DND-41 (cell line): ENCODE results near the gene ADAM15.

Source experiments
- ATAC-seq: fragments of 200-7000 bp; cut with Tn5 transposase; 3 replicates; pipeline ENCODE4 v1.9.1; 2021; ENCODE audit warnings: low read depth; ENCODE audit not compliant: insufficient read depth
- DNase-seq: peaks from one replicate; pipeline ENCODE4 v3.0.0-alpha.2; 2020
- H2AFZ ChIP-seq: 2 replicates; pipeline ENCODE4 v1.6.0; 2012; ENCODE audit warnings: low read depth, low read length
- H3K27ac ChIP-seq: 2 replicates; pipeline ENCODE4 v1.5.1; 2012; ENCODE audit warnings: low read length, inconsistent platforms
- H3K27me3 ChIP-seq: fragments of 200-600 bp; sonication (generic); 2 replicates; pipeline ENCODE4 v1.6.0; 2012; ENCODE audit warnings: low read length, mild to moderate bottlenecking, inconsistent platforms; ENCODE audit not compliant: insufficient read depth, poor library complexity
- H3K36me3 ChIP-seq: 2 replicates; pipeline ENCODE4 v1.5.1; 2012; ENCODE audit warnings: low read length, inconsistent platforms; ENCODE audit not compliant: insufficient read depth
- H3K4me1 ChIP-seq: 2 replicates; pipeline ENCODE4 v1.5.1; 2012; ENCODE audit warnings: mild to moderate bottlenecking, low read length; ENCODE audit not compliant: insufficient read depth
- H3K4me2 ChIP-seq: 2 replicates; pipeline ENCODE4 v1.6.0; 2012; ENCODE audit warnings: mild to moderate bottlenecking, moderate library complexity, low read length, inconsistent platforms; ENCODE audit not compliant: insufficient read depth
- H3K4me3 ChIP-seq, 2 experiments: fragments of 200-600 bp in 1 of 2; shearing (Covaris generic) in 1 of 2; 2 replicates each; pipeline ENCODE4 v1.5.1; 2012 to 2016; ENCODE audit warnings: inconsistent platforms in 2 of 2, low read length in 2 of 2, mild to moderate bottlenecking in 2 of 2, low read depth in 1 of 2, moderate library complexity in 1 of 2
- H3K79me2 ChIP-seq: 2 replicates; pipeline ENCODE4 v1.6.0; 2012; ENCODE audit warnings: low read length, inconsistent platforms; ENCODE audit not compliant: insufficient read depth
- H3K9ac ChIP-seq: 2 replicates; pipeline ENCODE4 v1.6.0; 2012; ENCODE audit warnings: low read depth, mild to moderate bottlenecking, inconsistent platforms, low read length, moderate library complexity
- H3K9me3 ChIP-seq: 2 replicates; pipeline ENCODE4 v1.5.1; 2012; ENCODE audit warnings: low read length, moderate library complexity, mild to moderate bottlenecking, inconsistent platforms; ENCODE audit not compliant: insufficient read depth, severe bottlenecking
- H4K20me1 ChIP-seq: 2 replicates; pipeline ENCODE4 v1.6.0; 2012; ENCODE audit warnings: low read length; ENCODE audit not compliant: insufficient read depth
- CTCF ChIP-seq: IDR thresholded peaks from 2 replicates; pipeline ENCODE4 v1.5.1; 2012; ENCODE audit warnings: borderline replicate concordance, low read length, moderate library complexity, mild to moderate bottlenecking; ENCODE audit not compliant: poor library complexity, severe bottlenecking; ENCODE audit errors: extremely low read depth
- EZH2 ChIP-seq: IDR thresholded peaks from 3 replicates; pipeline ENCODE4 v1.6.1; 2012; ENCODE audit warnings: borderline replicate concordance, low read depth, mild to moderate bottlenecking, moderate library complexity, low read length, inconsistent platforms; ENCODE audit not compliant: severe bottlenecking

ADAM15 gene

GRCh38 chr1:155030899-155031298 lies 20.2 kb upstream of the ADAM15 start:
- Histone ChIP-seq H4K20me1 (peaks cover 7% of the 10 kb centered on the region; the same call in 1 of the 2 replicates), H3K9me3 (no peaks in the 10 kb centered on the region), H3K79me2 (no peaks in the 10 kb centered on the region), H3K4me2 (no peak overlapping the region), H3K36me3 (no peaks in the 10 kb centered on the region), H3K4me1 (no peaks in the 10 kb centered on the region), H3K4me3 (no peak overlapping the region), H3K27ac (no peak overlapping the region), H3K27me3 (peaks cover 25% of the 10 kb centered on the region), H2AFZ (no peak overlapping the region), H3K9ac (no peak overlapping the region)
- DNase-seq, result no peak
- no peak for ATAC-seq
- TF ChIP-seq CTCF (no peak), EZH2 (no peak)

- Histone ChIP-seq H4K20me1 (peaks cover 12% of the 10 kb centered on the region; the same call in 1 of the 2 replicates), H3K9me3 (no peaks in the 10 kb centered on the region), H3K79me2 (no peaks in the 10 kb centered on the region), H3K4me3 (no peak overlapping the region), H3K36me3 (no peaks in the 10 kb centered on the region), H3K4me2 (no peak overlapping the region), H3K9ac (no peak overlapping the region), H2AFZ (no peak overlapping the region), H3K4me1 (no peaks in the 10 kb centered on the region), H3K27me3 (peaks cover 28% of the 10 kb centered on the region), H3K27ac (no peak overlapping the region)
- DNase-seq, result no peak
- TF ChIP-seq EZH2 (no peak), CTCF (no peak)
- ATAC-seq, result no peak
These were observed 18.2 kb upstream of the ADAM15 start for GRCh38 chr1:155032886-155033285.

GRCh38 chr1:155033524-155033923 lies 17.6 kb upstream of the ADAM15 start, which contains the start of the genes DCST1 and DCST2:
TSS of gene DCST1 (plus strand) at chr1:155033824. CDS start at chr1:155034037, 213 bp downstream.
TSS of gene DCST2 (minus strand) at chr1:155033781. CDS start at chr1:155033701, 80 bp downstream.
- DNase-seq (no peak), ATAC-seq (no peak)
- Histone ChIP-seq H3K9me3 (no peaks in the 10 kb centered on the region), H2AFZ (no peak within 1 kb of the TSS), H3K9ac (no peak within 1 kb of the TSS), H3K4me2 (no peak within 1 kb of the TSS), H3K27me3 (peaks cover 34% of the 10 kb centered on the region), H3K36me3 (no peaks in the 10 kb centered on the region), H4K20me1 (peaks cover 12% of the 10 kb centered on the region; the same call in 1 of the 2 replicates), H3K27ac (no peak within 1 kb of the TSS), H3K4me3 (no peak within 1 kb of the TSS), H3K79me2 (no peaks in the 10 kb centered on the region), H3K4me1 (no peaks in the 10 kb centered on the region)
- TF ChIP-seq EZH2 (no peak), CTCF (no peak)
